Right forelimb (tissue), 1 donor: Measurements from ENCODE around the gene AATF.

Source experiments
- DNase-seq: peaks from one replicate; pipeline ENCODE4 v3.0.0-alpha.2; 2018

AATF gene

DNA sequence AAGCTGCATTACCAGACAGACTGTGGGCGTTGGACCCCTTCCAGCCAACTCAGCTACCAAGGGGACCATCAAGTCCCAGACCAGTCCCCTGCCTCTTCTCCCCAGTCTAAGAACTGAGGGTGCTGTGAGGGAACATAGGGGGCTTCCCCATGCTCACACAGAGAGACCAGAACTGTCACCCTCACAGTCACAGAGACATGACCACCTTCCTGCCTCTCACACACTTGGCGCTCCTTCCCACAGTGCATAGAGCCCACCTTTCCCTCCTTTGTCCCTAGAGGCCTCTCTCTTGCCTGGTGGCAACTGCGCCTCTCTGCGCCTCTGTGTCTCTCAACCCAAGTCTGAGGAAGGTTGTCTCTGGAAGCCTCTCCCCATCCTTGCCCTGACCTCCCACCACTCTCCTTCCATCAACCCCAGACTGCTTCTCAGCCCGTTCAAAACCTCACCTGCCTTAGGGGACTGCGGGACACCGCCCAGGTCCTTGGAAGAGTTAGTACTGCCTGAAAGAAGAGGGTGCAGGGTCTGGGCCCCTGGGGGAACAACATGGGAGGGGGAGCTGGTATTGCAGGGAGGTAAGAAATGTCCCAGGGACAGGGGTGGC, 17.6 kb upstream of the AATF start:
- no peak for DNase-seq

- no peak for DNase-seq
These were observed 16.9 kb upstream of the AATF start for GRCh38 chr17:36931697-36932382.

DNA sequence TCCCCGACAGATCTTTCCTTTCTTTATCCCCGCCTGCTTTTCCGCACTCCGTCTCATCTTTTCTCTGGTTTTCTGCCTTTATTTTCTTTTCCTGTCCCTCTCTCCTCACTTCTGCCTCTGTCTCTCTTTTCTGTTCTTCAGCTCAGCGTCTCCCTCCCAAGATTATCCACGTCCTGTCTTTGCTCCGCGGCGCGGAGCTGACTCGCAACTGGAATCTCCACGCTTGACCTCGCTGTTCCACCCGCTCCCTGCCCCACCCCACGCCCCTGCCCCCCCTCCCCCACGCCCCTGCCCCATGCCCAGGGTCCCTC, 16.4 kb upstream of the AATF start:
- no peak for DNase-seq

- no peak for DNase-seq
These were observed 15.9 kb upstream of the AATF start for GRCh38 chr17:36932694-36933511.

- DNase-seq = no peak
These were observed 15.1 kb upstream of the AATF start for GRCh38 chr17:36933512-36934143.

DNA sequence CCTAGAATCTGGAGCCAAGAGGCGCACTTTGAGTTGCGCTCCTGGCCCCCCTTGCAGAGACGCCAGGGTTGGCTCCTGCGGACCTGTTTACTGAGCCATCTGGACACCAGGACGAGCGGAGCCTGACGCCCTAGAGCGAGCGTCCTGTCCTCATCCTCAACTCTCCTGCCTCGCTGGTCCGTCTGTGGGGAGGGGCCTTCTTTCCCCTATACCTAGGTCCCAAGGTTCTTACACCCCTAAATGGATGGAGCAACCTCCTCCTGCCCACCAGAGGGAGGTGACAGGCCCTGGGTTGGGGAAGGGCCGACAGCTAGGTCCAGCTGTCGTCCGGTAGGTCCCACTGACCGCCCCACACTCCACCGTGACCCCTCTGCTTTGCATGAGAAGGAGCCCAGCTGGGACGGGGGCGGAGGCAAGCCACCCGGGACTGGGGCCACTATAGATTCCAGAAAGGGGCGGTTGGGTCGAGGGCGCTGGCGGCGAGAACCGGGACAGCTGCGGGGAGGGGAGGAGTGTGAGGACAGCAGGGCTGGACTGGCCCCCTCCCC, 14.5 kb upstream of the AATF start:
- no peak for DNase-seq

- DNase-seq = peak; percentile 51
These were observed 13.8 kb upstream of the AATF start for GRCh38 chr17:36934692-36935630.

DNA sequence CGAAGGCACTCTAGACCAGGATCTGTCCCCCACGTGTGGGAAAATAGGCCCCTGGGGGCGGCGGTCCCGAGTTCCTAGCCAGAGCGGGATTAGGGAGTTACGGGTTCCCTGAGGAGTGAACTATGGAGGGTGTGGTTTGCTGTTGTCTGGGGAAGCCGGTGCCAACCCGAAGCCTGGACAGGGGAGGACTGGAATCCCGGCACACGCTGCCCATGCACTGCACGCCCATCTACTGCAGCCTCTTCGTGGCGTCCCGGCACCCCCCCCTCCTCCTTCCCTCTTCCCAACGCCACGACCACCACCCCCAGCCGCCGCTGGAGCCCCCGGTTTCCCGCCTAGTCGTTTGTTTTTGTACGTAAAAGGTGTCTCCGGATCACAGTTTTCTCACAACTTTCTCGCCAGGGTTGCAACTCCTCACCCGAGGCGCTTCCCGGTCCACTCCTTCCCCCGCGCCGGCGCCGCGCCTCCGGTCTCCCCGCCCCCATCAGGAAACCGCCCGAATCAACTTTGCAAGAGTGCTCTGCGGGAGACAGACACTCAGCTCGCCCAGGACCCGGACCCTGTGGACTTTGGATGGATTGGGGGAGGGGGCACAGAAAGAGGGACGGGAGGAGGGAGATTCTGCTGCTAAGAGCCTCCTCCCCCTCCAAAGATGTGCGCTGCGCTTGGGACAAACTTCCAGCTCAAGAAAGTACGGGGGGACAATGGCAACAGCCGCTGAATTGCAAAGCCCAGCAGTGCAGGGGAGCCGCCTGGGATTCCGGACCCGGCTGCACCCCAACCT, 12.9 kb upstream of the AATF start:
- no peak for DNase-seq

DNA sequence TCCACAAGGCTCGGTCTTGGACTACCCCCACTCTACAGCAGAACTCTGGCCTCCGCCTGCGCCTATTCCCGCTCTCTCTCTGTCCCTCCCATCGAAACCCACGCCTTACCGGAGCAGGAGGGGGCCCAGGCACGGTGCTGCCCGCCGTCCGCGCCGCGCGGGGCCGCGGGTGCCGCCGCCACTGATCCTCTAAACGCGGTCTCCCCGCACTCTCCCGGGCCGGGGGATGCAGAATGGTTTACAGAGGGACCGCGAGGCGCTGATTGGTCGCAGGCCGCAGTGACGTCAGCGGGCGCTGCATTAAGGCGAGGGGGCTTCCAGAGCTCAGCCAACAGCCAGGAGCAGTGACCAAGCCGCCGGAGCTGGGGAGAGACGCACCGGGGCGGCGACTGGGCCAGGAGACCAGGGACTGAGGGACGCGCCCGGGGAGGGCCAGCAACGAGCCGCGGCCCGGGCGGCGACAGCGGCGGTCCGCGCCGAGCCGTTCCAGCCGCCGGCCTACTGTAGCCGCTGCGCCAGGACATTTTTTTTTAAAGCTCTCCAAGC, 12.2 kb upstream of the AATF start:
- DNase-seq = no peak

DNA sequence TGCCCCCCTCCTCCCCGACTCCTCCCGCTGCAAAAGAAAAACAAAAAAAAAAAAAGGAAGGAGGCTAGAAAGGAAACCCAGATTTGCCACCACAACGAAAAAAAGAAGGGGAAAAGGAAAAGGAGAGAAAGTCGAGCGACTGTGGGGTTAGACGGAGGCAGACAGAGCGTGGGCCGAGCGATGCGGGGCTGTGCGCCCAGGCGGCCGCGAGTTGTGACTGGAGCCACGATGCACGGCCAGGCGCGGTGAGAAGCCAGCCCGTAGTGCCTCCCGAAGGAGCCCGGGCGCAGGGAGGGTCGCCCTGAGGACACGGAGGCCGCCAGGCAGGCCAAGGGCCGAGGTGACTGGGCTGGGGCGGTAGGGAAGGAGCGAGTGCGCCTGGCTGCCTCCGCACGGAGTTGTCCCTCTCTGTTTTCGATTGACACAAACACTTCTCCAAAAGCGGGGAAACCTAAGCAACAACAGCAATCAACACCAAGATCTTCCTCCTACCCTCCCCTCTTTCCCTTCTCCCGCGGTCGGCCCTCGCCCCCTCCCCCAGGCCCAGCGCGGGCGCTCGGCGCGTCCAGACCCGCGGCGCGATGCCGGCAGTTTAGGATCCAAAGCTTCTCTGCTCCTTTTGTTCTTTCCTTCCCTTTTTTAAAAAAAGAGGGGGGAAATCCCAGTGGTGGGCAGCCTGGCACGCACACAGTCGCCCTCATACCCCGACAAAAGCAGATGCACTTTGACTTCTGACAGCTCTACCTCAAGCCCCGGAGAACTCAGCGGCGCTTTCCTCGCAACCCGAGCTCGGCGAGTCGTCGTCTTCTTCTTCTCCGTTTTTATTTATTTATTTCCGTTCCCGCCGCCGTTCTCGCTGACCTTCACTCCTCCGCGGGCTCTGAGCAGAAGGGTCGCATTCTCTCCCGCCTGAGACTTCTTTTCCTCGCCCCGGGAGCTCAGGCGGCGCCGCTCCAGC, 11.5 kb upstream of the AATF start, which contains the start of gene LHX1:
Gene LHX1 (plus strand): TSS at position 475 of the 958 bp plus-strand sequence. CDS start 723 bp downstream, outside the sequence.
- DNase-seq = no peak

GRCh38 chr17:36937959-36938565, 10.7 kb upstream of the AATF start:
- peak; percentile 63 for DNase-seq

- DNase-seq = peak; percentile 47
These were observed 10.1 kb upstream of the AATF start for GRCh38 chr17:36938566-36939051.

DNA sequence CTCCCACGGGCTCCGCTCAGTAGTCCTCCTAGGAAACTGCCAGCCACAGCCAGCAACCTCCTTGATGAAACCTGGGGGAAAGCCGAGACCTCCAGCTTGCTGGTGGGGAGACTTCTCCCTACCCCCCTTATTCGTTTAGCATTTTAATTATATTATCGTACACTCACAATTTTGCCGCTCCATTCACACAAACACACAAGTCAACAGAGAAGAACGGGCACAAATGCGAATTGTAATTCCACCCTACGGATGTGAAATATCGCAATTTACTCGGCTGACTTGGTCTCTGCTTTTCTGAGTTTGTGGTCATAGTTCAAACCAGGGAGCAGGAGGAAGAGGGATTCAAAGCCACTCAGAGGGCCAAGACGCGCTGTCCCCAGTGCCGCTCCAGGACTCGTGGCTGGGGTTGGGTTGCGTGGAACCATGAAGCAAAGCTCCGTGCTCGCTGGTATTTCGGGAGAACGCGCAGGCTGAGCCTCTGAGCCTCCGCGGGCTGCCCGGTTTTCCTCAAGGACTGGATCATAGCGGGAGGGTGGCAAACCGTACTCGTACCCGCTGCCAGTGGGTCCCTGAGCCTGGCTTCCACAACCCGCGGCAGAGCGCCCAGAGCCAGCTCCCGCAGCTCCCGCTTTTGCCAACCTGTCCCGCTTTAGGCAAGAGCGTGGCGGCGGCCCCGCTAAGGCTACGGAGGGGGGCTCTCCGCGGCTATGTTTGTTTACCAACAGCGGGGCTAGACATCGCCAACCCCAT, 9.5 kb upstream of the AATF start:
- DNase-seq = no peak

- no peak for DNase-seq
These were observed 8.9 kb upstream of the AATF start for GRCh38 chr17:36939802-36940312.

DNA sequence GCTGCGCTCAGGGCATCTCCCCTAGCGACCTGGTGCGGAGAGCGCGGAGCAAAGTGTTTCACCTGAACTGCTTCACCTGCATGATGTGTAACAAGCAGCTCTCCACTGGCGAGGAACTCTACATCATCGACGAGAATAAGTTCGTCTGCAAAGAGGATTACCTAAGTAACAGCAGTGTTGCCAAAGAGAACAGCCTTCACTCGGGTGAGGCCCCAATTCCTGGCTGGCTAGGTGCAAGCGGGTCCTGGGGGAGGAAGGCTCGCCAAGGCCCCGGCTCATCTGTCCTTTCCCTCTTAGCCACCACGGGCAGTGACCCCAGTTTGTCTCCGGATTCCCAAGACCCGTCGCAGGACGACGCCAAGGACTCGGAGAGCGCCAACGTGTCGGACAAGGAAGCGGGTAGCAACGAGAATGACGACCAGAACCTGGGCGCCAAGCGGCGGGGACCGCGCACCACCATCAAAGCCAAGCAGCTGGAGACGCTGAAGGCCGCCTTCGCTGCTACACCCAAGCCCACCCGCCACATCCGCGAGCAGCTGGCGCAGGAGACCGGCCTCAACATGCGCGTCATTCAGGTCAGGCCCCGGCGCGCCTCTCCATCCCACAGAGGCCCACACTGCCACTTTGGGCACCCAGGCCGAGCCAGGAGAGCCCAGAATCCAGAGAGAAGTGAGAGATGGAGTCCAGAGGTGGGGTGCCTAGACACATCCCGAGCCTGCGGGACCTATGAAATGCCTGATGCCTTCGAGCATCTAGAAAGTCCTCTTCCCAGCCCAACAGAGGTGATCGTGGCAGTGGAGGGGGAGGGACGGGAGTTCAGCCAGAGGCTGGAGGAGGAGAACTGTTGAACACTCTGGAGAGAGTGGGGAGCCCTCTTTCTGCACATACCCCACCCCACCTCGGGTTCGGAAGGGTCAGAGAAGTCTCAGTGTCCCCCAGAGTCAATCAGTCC, 8.2 kb upstream of the AATF start:
- no peak for DNase-seq

GRCh38 chr17:36941265-36942010, 7.3 kb upstream of the AATF start:
- no peak for DNase-seq
